ENCODE results near the gene GLB1L3.

Gene GLB1L3

DNA sequence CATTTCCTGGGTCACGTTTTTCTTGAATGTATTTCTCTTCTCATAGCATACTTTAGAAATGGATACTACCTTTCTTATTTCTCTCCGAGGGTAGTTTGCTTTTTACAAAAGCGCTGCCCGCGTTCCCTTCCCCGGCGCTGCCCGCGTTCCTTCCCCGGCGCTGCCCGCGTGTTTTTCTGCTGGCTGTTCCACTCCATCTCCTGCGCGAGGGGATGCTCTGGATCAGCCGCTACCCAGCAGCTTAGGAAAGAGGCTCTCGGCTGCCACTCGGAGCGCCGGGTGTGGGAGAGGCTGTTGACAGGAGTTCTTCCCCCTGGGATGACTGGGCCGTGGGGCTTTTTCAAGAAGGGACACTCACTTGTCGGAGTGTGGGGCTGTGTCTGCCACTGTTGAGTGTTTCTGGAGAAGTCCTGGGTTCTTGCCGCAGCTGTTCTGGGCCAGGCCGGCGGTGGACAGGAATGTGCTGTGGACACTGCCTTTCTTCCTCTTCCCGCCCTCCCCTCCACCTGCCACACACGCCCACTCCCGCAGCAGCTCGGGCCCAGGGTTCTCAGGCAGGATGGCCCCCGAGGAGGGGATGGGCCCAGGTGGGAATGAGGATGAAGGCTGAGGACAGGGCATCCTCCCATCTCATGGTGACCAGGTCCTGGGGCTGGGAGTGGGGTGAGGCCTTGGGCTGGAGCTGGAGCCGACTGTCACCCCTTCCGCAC, 86.2 kb downstream of the GLB1L3 start:
- no peak for DNase-seq (ENCODE audit: low read depth in 2 of 3, low spot score in 2 of 3)

DNA sequence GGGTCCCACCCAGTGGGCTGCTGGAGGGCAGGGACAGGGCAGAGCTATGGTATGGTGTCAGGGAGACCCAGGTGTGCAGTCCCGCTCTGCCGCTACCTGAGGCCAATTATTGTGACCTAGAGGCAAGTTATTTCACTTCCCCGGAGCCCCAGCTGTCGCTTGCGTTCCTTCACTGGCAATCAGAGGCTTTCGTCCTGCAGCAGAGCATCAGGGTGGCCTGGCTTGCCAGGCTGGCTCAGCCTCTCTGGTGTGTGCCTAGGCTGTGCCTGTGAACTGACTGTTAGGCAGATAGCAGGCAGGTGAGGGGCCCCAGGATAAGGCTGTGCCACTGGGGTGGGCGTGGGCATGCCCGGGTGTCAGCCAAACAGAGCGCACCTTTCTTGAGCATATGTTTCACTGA, 87.0 kb downstream of the GLB1L3 start:
- no peak for DNase-seq (ENCODE audit: low read depth in 2 of 3, low spot score in 2 of 3)

DNA sequence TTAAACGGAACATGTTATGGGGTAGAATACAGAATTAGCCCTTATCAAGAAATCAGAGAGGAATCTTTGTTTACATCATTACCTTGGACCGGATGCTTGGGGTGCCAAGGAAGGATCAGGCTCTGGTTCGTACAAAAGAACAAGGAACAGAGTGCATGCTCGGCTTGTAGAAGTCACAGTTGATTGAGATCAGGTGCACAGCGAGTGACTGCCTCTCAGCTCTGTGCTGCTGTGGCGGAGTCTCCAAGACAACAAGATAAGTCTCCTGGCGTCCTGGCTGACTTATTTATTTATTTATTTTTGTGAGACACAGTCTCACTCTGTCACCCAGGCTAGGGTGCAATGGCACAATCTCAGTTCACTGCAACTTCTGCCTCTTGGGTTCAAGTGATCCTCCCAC, 87.4 kb downstream of the GLB1L3 start:
- no peak for DNase-seq (ENCODE audit: low read depth in 2 of 3, low spot score in 2 of 3)

DNA sequence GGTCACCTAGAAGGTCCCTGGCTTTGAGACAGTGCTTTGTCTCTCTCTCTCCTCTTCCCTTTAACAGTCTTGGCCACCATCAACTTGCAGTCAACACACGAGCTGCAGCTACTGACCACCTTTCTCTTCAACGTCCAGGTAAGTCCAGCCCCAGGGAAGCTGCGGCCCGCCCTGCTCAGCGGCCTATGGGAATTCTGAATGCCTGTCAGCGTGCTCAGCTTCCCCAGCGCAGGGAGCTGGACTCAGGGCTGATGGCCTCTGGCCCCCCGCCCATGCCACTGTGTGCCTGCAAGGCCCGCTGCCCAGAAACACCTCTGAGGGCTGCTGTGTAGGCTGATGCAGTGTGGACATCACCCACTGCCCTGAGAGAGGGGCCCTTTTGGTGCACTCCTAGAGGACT, 88.1 kb downstream of the GLB1L3 start:
- no peak for DNase-seq (ENCODE audit: low read depth in 2 of 3, low spot score in 2 of 3)

DNA sequence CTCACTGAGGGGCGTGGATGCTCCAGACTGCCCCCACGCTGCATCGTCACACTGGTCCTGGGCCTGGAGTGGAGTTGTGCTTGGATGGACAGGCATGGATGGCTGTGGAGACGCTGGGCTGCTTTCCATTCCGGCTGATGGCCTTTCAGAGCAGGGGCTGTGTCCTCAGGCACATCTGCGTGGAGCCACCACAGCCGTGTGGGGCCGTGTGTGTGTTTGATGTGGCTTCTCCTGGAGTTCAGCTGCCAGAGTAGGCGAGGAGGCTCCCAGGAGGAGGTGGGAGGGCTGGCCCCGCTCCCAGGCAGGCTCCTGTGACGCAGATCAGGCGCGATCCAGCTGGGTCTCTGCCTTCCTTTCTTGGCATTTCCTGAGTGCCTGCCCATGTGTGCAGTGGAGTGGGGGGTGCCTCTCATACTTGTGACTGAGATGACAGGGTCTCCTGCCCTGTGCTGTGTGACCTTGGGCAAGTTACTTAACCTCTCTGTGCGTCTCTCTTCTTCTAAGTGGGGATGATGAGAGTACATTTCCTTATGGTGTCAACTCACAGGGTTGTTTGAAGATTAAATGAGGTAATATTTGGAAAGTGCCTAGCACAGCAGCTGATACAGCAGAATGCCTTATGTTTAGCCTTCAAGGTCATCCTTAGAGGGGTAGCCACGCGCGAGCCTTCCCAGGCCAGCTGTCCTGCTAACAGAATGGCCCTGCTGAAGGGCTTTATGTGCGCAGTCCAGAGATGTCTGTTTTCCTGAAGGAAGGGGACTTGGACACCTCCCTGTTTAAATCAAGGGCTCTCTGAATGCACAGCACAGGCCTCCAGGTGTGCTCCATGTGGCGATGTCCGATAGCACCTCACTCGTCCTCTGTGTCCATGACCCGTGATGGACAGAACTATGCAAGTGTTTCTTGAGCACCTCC, 89.1 kb downstream of the GLB1L3 start:
- DNase-seq (ENCODE audit: low read depth in 2 of 3, low spot score in 2 of 3), result no peak

DNA sequence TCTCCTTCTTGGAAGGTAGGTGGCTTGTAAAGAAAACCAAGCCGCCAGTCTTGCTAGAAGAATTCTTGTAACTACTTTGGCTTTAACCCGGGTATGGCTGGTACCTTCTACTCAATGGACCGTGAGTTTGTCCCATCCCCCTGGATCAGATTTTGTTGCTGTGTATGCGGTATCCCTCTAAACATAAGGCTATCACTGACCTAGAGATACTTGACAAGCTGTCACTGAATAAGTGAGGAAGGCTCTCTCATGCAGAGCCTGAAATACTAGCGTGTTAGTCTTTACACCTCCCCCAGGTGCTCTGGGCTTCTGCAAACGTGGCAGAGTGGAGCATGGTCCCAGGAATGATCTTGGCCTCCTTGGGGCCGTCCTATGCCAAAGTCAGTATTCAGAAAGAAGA, 90.1 kb downstream of the GLB1L3 start:
- DNase-seq (ENCODE audit: low read depth in 2 of 3, low spot score in 2 of 3), result no peak

DNA sequence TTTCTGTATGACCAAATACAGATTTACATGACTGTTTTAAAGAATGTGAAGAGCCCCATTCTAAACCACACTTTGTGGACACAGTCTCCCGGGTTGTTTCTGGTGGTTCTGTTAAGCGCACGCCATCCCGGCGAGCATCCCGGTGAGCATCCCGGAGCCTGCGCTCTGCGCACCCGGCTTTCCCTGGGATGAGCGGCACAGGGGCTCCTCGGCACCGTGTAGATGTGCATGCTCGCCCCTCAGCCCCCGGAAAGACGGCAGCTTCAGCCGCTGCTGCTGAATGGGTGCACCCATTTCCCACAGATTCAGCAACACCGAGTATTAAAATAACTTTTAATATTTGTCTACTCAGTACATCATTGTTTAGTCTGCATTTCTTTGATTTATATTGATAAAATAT, 91.6 kb downstream of the GLB1L3 start:
- DNase-seq (ENCODE audit: low read depth in 2 of 3, low spot score in 2 of 3), result no peak
